ENCODE results near the gene NCBP2. TPM values are rescaled to one million over a fixed set of nuclear protein-coding genes. Genes with fewer than 3 reads are reported as not detected.

Gene NCBP2
- 29.8 TPM for total RNA-seq
- long read RNA-seq, transcript NCBP2-201 (4 exons, 2,169 nt), result major isoform, 21 of 26 reads
- long read RNA-seq, partial matches to known transcripts, result 0 of 26 reads
- long read RNA-seq, other reads (novel, unspliced or antisense), result 0 of 26 reads

DNA sequence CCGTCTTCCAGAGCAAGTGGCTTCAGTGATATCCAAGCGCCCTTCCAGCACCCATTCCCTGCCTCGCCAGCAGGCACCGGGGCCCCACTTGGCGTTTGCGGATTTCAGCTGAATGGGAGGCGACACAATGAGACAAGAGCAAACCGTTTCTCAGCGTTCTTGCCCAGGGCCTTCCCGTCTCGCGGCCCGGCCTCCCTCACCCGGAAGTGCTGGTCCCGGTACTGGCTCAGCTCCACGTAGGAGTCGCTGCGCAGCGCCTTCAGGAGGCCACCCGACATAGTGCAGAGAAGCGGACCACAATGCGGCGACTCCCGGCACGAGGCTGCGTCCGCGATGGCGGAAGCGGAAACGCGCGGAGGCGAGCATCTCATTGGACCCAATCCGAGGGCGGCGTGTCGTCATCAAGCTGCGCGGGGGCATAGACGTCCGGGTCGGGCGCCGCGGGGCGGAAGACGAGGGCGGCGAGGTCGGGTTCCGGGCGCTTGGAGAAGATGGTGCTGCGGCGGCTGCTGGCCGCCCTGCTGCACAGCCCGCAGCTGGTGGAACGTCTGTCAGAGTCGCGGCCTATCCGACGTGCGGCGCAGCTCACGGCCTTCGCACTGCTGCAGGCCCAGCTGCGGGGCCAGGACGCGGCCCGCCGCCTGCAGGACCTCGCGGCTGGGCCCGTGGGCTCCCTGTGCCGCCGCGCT is at the start of gene NCBP2:
Gene NCBP2 (minus strand): TSS at position 303 of the 689 bp plus-strand sequence. CDS start 25 bp downstream, at position 278.
- intact Hi-C loops (cut with DNase I), result loop anchor here (2.0 to 10.0 kb wide), 2 partner anchors 76 to 208 kb away; partner anchors contain the start of genes PAK2 and SENP5
- ATAC-seq, result peak; percentile 97
- peak; percentile 100 for DNase-seq (ENCODE audit: missing footprints)

DNA sequence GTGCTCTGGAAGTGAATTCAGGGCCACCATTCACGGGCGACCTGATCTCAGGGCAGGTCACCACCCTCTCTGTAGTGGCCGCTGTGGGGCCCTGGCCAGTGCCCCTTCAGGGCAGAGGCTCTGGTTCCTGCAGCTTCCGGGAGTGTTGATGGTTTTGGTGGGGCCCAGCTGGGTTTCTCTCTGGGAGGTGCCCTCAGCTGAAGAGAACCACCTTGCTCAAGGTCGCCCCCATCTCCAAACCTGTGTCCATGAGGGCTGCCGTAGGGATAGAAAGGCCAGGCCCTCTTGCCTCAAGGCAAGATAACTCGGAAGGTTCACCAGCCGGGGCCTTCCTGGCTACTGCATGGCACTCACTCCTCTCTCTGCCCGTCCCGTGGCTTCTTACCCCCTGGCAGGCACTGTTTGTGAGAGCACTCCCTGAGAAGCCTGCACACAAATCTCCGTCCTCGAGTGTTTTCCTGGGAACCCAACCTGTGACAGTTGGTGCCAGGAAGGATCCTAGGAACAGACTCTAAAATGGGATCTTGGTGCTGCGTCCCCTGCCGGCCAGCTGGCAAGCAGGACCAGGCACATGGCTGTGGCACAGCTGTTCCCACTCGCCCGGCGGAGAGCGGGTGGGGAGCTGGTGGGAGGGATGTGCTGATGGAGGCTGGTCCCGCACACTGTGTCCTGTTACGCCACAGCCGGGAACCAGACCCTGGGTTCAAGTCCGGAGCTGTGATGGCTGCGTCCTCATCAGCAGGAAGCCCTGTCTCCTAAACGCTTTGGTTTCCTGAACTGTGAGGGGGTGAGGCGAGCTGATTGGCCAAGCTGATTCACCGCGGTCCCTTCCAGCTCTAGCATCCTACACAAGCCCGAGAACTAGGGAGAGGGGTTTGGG is 49.5 kb upstream of the NCBP2 start:
- ATAC-seq, result no peak
- no peak for DNase-seq (ENCODE audit: missing footprints)
- intact Hi-C loops (cut with DNase I), result no loop called here

GRCh38 chr3:196990601-196991007 is 48.3 kb upstream of the NCBP2 start:
- DNase-seq (ENCODE audit: missing footprints), result no peak
- intact Hi-C loops (cut with DNase I), result no loop called here
- ATAC-seq, result no peak

- ATAC-seq (no peak), DNase-seq (ENCODE audit: missing footprints) (no peak)
- intact Hi-C loops (cut with DNase I), result no loop called here
Observed at GRCh38 chr3:196989721-196990262, 47.5 kb upstream of the NCBP2 start.

GRCh38 chr3:196988241-196989029 is 46.1 kb upstream of the NCBP2 start:
- ATAC-seq (peak; percentile 48), DNase-seq (ENCODE audit: missing footprints) (no peak)
- intact Hi-C loops (cut with DNase I), result no loop called here

DNA sequence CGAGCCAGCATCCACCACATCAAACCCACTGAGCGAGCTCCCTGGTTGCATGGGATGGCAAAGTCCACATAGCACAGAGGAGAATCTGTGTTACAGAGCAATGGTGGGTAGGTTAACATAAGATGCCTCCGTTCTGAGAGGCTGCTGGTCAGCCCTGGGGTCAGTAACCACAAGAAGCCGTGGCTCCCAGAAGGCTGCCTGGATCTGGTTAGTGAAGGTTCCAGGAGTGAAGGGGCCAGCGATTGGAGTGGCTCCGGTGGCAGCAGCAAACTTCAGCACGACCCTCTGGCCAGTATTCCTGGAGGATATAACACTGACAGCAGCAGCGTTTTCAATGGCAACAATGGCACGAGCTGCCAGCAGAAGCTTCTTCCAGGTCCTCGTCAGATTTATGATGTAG is 44.7 kb upstream of the NCBP2 start:
- DNase-seq (ENCODE audit: missing footprints) (no peak), ATAC-seq (no peak)
- intact Hi-C loops (cut with DNase I), result no loop called here

DNA sequence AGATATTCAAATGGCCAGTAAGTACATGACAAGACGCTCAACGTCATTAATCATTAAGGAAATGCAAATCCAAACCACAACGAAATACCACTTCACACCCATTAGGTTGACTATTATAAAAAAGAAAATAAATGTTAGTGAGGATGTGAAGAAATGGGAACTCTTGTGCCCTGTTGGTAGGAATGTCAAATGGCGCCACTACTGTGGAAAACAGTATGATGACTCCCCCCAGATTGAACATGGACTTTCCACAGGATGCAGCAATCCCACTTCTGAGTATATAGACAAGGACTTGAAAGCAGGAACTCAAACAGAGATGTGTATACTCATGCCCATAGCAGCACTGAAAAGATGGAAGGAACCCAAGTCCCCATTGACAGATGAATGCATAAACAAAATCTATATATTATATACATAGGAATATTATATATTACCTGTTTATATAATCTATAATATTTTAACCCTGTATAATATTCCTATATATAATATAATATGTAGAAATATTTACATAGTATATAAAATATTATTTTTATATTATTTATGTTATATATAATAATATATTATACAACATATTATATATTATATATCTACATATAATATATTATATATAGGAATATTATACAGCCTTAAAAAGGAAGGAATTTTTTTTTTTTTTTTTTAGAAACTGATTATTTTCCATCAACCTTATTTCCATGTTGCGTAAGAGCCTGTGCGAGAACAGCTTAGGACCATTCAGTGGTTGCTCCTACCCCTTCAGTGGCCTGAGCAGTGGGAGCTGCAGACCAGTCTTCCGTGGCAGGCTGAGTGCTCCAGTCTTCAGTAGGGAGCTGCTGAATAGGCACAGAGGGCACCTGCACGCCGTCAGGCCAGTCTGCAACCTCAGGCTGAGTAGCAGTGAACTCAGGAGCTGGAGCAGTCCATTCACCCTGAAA is 43.9 kb upstream of the NCBP2 start:
- ATAC-seq, result no peak
- intact Hi-C loops (cut with DNase I), result no loop called here
- no peak for DNase-seq (ENCODE audit: missing footprints)

GRCh38 chr3:196985298-196985697 is 43.0 kb upstream of the NCBP2 start:
- DNase-seq (ENCODE audit: missing footprints), result no peak
- no peak for ATAC-seq
- intact Hi-C loops (cut with DNase I), result no loop called here

- DNase-seq (ENCODE audit: missing footprints) (no peak), ATAC-seq (no peak)
- intact Hi-C loops (cut with DNase I), result no loop called here
Observed at GRCh38 chr3:196983186-196983585, 40.9 kb upstream of the NCBP2 start.

GRCh38 chr3:196981657-196982056 is 39.3 kb upstream of the NCBP2 start:
- ATAC-seq (no peak), DNase-seq (ENCODE audit: missing footprints) (no peak)
- intact Hi-C loops (cut with DNase I), result no loop called here

DNA sequence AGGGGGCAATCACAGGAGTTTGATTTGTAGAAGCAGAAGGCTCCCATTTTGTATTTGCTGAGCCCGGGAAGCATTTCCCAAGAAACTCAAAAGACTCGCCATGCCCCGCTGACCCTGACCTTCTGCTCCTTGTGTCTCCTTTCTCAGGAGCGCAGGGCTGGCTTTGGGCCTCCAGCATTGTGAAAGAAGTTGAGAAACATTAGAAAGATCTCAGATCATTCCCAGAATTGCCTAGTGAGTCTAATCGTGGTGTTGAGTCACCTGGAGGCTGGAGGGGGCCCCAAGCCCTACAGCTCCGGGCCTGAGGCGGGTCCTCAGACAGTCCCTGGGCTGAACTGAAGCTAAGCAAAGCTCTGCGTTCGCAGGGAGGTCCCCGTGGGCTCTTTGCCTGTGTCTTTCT is 37.2 kb upstream of the NCBP2 start:
- ATAC-seq, result no peak

DNA sequence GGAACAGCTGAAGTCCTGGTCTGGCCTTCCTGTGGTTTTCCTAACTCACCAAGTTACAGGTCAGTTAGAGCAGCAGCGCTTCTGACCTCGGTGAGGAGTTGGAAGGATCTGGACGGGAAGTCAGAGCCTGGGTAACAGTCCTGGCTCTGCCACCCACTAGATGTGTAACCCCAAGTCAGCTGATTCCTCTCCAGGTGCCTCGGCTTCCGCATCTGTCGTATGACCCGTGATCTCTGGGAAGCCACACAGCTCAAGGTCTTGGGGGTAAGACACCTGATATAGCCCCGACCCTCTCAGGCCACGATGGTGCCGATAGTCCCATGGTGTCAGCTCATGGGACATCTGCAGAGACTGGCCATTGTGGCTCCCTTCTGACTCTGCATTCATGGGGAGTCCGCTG is 34.6 kb upstream of the NCBP2 start:
- intact Hi-C loops (cut with DNase I), result no loop called here
- DNase-seq (ENCODE audit: missing footprints) (no peak), ATAC-seq (no peak)

More for the DNA sequence above, 37.2 kb upstream of the NCBP2 start:
- no peak for DNase-seq (ENCODE audit: missing footprints)
- intact Hi-C loops (cut with DNase I), result loop anchor here (2.0 kb wide), 1 partner anchor 207 kb away; no protein-coding TSS in a partner anchor

- DNase-seq (ENCODE audit: missing footprints) (no peak), ATAC-seq (no peak)
- intact Hi-C loops (cut with DNase I), result no loop called here
Observed at GRCh38 chr3:196975349-196975748, 33.0 kb upstream of the NCBP2 start.

GRCh38 chr3:196974661-196975060 is 32.3 kb upstream of the NCBP2 start:
- DNase-seq (ENCODE audit: missing footprints) (no peak), ATAC-seq (no peak)
- intact Hi-C loops (cut with DNase I), result no loop called here

- no peak for ATAC-seq
- intact Hi-C loops (cut with DNase I), result loop anchor here (2.0 kb wide), 1 partner anchor 132 kb away; no protein-coding TSS in a partner anchor
- DNase-seq (ENCODE audit: missing footprints), result no peak
Observed at GRCh38 chr3:196971094-196971698, 28.9 kb upstream of the NCBP2 start.

DNA sequence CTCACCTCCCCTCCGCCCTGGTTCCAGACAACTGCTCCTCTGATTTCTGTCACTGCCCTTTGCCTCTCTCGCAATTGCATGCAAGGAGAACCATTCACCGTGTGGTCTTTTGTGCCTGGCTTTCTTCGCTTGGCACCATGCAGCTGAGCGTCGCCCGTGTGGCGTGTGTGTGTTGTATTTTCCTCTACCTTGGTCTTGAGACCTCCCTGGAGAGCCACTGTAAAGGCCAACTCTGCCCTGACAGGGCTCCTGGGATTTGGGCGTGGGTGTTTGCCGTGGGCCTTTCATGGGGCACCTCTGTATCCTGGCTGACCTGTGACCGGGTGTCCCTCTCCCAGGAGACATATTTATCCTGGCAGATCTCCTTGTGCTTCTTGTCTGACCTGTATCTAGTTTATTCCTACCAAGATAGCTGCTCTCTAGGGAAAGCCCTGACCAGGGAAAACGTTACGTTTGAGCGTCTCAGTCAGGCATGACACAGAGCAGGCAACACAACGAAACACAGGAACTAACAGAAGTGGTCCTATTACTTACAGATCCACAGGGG is 28.3 kb upstream of the NCBP2 start:
- DNase-seq (ENCODE audit: missing footprints), result no peak

More for the DNA sequence above, 28.3 kb upstream of the NCBP2 start:
- intact Hi-C loops (cut with DNase I), result loop anchor here (2.0 kb wide), 1 partner anchor 132 kb away; no protein-coding TSS in a partner anchor
- ATAC-seq, result no peak

Data from Right ventricle myocardium inferior (tissue), 1 donor.